Activated CD4-positive, alpha-beta T cell treated with anti-CD3 and anti-CD28 coated beads for 4 hours (primary cell): Measurements from ENCODE around the gene KCNA10.
A peak's percentile ranks its signal among the peaks of the same experiment; 100 is the strongest.

ENCODE experiments used
- DNase-seq, 2 donors: peaks; one replicate each; pipeline ENCODE4 v3.0.0-alpha.2; 2020

The KCNA10 gene

DNA sequence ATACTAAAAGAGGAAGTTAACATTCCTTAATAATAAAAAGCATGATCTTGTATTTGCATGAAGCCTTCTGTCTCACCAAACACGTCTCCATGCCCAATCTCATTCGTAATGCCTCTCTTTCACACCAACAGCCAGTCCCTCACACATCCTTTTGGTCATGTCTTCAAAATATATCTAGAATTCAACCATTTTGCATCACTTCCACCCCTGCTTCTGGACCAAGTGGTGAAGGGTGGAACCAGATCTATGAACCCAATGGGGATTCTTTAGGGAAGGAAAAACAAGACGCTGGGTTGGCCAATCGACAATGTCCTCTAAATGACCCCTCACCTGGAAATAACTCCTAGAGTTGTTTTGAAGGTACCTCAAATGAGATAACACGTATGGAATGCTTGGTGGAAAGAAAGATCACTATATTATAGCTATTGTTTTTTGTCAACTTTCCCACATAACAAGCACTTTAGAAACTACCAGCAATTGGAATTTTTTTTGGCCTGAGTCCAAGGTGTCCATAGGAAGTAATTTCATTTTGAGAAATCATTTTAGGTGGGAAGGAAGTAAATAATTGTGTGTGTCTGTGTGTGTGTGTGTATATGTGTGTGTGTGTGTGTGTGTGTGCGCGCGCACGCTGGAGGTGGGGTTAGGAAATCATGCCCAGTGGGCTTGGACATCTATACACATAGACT is at the start of gene KCNA10:
TSS of gene KCNA10 (minus strand) at position 51 of the 686 bp plus-strand sequence. CDS start 388 bp downstream, outside the sequence.
- no peak for DNase-seq

DNA sequence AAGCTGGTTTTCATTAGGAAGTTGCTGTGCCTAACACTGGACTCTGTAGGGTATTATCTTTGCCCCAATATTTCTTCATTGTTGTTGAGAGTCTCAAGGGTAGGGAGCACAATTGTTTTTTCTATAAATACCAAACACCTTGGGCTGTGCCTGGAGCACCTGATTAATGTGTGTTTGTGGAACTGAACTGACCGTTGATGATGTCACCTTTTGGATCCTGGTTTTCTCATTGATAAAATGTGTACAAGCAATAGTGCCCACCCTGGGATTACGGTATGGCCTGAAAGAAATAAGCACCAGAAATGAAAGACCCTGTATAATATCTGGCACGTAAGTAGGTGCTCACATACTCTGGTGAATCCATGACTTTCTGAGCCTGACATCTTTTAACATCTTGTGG is 47.9 kb upstream of the KCNA10 start:
- DNase-seq: no peak

DNA sequence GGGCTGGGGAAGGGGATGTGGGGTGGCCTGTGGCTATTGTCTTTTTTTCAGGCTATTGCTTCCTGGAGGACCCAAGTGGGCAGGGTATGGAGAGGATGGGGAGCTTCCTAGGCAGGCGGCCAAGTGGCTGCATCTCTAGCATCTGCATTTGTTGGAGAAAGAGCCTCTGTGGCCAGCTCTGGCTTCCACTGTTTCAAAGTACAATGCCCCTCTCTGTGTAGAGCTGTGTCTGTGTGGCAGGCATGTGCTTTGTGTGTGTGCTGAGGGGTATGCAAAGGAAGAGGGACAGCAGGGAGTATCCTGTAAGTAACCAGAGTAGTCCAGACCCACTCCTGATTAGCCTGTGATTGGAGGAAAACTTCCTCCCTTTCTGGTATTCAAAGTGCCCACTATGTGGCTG is 46.6 kb upstream of the KCNA10 start:
- no peak for DNase-seq

DNA sequence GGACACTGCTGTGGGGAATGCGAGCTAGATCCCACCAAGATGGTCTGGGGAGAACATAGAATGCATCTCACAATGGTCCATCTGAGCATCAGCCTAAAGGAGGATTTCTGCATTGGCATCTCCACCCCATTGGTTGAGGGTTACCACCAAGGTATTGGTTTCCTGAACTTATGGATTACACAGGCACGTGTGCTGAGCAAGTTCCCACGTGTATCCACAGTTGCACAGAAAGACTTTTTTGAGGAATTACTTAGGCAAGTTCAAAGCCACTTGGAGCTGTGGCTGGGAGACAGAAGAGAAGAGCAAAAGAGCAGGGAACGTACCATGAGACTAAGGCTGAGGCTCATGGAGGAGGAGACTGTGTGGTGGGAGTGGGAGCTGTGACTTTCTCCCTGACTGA is 44.1 kb upstream of the KCNA10 start:
- DNase-seq: no peak

DNA sequence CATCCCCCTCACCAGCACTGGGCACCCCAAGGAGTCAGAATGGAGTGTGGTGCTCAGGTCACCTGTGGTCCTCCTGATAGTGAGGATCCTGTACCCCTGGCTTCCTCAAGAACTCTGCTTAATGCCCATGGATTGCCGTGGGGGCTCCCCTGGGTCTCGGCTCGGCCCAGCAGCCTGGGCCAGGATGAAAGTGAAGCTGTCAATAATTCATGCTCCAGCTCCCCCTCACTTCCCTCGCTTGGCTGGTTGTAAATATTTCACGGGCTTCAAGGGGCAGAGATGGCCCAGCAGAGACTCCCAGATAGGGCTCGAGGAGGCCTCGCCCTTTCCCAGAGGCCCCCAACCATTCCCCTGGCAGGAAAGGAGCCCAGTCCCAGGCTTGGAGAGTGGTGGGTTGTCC is 42.6 kb upstream of the KCNA10 start:
- DNase-seq: no peak

DNA sequence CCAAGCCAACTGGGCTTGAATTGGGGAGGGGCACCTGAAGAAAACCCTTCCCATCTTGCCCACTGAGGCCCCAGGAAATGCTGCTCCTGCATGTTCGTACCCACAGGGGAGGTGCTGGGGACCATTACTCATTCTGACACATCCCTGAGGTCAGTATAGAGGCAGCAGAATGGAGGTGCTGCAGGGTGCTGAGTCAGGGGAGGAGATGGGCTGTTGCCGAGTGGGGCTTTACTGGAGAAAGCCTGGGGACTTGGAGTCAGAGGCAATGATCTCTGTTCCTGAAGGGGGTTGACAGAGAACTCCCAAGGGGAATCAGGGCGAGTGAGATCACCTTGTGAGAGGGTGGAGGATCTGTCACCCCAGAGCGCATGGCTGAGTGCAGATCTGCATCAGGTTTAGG is 40.2 kb upstream of the KCNA10 start:
- no peak for DNase-seq

DNA sequence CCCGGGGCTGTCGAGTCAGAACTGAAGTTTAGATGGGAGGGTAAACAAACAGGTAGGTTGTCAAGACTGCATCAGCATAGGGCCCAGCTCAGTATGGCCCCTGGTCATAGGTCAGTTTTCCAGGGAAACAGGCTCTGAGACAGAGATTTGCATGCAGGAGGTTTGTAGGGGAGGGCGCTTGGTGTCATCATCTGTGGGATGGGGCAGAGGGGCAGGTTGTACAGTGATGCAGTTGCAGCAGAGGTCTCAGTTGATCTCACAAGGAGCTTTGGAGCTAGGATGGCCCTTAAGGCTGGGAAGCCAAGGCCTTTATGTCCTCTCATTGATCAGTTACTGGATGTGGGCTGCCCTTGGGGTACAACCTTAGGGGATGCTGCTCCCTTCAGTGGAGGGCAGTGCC is 38.5 kb upstream of the KCNA10 start:
- no peak for DNase-seq

DNA sequence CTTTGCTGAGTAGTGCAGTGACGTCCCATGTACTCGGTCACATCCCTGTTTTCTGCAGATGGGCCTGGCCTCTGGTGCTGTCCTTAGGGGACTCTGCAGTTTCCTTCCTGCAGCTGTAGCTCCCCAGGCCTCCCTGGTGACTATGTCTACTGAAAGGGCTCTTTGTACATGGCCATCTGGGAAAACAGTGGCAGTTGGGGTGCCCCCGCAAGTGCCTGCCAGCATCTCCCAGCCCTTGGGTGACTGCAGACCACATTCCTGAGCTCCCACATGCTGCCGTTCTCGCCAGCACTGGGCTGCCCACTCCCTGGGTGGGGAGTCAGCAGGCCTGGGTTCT is 37.5 kb upstream of the KCNA10 start:
- DNase-seq: no peak

DNA sequence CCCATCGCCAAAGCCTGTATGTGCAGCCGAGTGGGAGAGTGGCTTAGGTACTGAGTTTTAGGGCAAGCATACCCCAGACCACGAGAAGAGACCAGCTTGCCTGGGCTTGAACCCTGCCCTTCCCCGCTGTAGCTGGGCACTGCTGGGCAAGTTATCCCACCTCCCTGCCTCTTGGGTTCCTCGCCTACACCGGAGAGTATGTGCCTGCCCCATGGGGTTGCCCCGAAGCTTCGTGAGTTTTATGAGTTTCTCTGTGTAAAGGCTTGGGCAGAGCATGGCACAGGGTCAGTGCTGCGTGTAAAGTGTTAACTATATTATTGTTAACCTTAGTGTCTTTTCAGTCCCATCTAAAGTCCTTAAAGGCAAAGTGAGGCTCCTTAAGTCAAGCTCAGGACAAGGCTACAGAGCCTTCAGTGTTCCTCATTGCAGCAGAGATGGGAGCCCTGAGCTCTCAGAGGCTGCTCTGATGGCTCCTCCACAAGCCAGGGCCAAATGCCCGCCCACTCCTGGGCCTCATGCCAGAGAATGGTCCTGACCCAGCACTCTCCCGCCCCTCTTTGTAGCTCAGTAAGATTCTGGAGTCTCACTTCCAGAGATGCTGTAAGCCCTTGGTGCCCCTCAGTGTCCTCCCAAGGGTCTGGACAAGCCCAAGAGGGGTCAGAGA is 37.0 kb upstream of the KCNA10 start:
- DNase-seq: no peak

DNA sequence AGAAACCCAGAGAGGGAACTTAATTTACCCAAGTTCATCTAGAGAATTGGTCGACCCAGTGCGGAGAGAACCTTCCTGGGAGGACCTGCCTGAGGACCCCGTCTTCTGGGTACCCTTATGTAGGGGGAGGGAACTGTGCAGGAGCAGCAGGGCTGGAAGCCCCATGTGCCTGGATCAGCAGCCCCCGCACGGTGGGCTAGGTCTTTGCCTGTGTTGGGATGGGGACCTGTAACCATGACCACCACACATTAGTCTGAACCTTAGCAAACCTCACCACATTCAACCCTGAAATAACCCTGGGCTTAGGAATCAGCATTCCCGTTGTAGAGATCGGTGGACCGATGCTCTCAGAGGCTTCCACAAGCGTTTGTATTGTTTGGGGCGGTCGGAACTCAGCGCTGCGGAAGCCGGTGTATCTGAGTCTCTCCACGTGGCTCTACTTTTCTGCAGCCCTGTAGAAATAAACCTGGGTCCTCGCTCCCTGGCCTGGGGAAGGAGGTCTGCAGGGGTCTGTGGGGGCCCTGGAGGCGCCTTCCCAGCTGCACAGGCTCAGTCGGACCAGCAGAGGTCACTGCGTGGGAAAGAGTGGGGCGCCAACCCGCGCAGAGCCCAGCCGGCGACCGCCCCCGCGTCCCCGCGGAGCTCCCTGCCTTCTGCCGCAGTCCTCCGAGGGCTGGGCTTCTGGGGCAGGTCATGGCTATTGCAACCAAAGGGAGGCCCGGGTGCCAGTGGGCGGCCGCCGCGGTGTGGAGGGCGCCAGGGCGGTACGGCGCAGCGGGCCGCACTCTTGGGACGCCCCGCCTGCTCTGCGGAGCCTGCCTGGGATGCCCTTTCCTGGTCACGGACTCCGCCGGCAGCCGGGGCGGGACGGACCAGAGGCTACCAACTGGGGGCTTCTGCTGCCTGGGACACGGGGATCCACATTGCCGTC is 36.2 kb upstream of the KCNA10 start:
- DNase-seq: peak; percentile 58 to 63

DNA sequence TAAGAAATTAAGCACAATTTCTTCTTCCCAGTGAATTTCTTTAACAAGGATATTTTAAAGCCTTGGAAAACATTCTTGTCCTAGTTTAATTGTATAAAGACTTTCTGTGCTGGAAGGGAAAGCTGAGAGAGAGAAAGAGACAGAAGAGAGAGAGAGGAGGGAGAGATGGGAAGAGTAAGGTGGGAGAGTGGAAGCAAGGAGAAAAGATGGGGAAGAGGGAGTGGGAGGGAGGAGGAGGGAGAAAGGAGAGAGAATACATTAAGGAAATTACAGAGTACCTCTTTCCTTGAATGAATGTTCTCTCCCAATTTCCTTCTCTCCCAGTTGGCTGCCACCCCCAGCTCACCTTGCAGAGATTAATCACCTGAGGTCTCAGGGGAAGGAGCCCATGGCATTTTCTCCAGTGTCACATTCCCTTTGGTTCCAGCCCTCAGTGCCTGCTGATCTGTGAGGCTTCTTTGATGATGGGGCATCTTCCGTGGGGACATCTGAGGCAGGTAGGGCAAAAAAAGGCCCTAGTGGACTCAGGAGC is 32.4 kb upstream of the KCNA10 start:
- DNase-seq: no peak

DNA sequence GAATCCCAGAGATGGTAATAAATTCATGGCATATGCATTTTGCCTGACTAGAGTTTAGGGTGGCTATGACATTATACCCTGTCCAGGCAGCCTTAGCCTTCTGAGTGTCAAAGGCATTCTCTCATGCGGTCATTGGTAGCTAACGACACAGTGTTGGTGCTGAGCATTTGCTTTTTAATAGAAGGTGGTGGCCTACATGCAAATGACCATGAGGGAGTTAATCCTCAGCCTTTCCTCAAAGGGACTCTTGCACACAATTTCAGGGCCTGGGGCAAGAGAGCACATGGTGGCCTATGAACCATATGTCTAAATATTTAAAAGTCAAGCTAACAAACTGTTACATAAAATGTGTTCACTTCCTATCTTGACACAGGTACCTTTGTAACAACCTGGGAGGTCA is 30.9 kb upstream of the KCNA10 start:
- DNase-seq: no peak

DNA sequence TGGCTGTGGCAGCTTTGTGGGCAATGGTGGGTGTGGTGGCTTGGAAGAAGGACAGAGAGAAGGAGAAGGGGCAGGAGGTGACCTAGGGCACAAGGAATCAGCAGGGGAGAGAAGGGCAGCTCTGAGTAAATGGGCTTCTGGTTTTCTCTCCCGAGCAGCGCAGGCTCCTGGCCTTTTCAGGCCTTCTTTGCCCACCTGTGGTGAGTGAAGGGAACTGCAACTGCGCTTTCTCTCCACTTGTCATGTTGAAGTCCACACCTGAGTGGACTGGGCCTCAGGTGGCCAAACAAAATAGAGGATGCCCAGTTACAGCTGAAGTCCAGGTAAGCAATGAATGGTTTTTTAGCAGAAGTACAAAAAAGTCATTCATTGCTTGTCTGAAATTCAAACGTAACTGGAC is 29.4 kb upstream of the KCNA10 start:
- DNase-seq: no peak

DNA sequence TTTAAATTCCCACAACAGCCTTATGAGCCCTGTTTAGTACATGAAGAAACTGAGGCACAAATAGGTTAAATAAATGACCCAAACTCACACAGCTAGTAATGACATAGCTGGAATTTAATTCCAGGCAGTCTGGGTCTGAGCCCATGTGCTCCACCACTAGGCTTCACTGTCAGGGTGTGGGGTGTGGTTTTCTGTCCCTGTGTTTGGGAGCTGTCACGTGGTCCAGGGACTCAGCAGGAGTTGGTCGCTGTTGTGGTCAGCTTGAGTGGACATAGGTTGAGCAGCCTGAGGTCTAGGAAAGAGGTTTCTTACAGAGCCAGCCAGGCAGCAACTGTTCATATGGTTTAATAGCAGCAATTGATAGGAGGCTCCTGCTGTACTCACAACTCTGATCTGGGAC is 28.0 kb upstream of the KCNA10 start:
- DNase-seq: no peak

DNA sequence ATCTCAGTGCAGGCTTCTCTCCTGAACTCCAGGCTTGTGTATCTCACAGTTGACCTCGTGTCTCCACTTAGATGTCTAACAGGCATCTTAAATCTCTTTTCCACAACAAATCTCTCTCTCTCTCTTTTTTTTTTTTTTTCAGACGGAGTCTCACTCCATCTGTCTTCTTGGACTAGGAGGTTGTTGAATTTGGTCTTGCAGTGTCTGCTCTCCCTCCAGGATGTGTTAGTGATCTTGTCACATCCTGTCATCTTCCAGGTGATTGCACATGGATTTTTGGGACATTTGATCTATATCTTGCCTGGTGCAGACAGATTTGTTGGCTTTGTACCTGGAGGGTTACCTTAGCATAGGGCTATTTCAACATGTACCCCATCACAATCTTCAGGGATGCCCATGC is 26.5 kb upstream of the KCNA10 start:
- DNase-seq: no peak

DNA sequence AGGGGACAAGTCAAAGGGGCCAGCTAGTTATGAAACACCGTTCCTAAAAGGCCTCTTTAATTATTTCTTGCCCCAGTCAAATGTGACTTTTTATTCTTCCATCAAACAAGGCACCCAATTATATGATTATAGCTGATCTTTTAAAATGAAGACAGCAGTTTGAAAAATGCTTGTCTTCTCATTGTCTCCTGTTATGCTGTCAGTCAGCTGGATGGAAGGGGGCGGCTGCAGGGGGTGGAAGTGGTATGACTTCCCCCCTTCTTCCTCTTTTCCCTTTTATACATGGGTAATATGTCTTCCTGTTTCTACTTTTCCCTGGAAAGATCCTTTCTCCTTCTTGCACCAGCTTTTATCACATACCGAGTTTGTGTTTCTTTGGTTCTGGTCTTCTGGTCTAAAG is 25.8 kb upstream of the KCNA10 start:
- DNase-seq: no peak

DNA sequence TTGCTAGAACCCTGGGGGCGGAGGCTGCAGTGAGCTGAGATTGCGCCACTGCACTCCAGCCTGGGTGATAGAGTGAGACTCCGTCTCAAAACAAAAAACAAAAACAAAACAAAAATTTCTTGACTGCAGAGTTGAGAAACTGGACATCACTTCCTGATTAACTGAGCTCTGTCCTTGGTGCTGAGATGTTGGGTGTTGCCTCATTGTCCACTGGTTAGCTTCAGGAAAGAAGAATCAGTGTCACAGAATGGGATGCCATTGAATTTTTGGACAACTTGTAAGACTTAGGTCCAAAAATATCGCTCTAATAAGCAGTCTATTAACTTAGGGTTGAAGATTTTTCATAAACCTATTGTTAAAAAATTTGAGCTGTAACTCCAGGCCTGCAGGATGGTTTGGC is 23.8 kb upstream of the KCNA10 start:
- DNase-seq: no peak

DNA sequence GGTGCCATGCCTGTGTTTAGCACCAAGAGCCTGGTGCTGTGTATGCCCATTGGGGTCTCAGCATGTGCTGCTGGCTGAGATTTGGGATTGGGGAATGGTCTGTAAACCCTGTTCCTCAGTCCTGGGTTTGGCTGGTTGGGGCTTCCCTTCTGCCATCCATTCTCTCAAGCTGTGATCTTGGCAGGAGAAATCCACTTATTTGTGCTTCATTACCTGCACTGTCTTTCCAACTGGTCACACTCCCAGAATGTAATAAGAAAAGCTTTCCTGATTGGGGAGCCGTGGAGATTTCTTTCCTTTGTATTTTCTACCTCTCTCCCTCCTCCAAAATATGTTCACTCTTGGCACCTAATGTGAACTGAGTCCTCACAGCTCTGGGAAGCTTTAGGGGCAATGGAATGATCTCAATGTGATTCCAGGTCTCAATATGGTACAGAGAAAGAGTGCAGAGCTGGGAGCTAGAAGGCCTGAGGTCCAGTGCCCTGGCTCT is 23.0 kb upstream of the KCNA10 start:
- no peak for DNase-seq

DNA sequence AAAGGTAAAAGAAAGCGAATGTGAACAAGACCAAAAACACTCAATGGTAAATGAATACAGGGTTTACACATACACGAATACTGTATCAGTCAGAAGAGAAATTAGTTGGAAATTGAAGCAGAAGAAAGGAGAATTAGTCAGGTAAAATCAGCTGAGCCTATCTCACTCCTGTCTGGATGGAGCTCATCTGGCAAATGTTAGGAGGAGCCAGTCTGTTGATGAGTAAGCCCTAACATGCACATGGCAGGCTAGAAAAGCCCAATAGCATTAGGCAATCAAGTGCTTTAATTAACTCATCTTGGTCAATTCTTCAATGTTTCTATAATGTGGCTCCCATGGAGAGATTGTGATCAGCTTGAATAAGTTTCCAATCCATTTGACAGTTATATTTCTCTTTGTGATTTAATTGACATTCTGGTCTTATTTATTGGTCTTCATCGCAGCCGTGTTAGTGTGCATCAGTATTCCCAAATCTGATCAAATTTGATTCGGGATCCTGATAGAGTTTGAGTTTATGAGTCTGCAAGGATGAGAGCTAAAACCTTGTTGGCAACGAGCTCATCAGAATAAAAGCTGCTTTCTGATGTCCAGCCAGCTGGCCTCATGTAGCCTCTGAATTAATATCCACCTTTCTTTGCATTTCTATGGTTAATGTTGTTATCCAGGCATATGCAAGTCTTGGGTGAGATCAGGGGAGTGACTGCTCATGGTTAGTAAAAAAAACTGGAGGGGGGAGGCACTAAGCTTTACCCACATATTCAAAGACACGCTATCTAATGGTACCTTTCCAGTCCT is 22.1 kb upstream of the KCNA10 start:
- no peak for DNase-seq

DNA sequence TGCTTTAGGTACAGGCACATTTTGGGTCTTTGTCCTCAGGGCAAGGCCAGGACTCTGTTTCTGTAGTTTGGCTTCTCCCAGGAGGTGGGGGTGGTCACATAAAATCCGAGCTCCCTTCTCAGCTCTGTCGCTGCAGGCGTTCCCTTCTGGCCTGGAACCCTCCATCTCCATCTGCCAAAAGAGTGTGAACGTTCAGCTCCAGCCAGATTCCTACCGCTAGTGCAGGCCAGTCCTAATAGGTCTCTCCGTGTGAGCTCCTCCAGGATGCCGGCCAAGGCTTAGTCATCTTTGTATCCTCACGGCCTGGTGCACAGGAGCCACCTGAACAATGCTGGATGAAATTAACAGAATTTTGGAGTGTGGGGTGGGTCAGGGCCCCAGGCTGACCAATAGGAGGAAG is 19.9 kb upstream of the KCNA10 start:
- DNase-seq: no peak

DNA sequence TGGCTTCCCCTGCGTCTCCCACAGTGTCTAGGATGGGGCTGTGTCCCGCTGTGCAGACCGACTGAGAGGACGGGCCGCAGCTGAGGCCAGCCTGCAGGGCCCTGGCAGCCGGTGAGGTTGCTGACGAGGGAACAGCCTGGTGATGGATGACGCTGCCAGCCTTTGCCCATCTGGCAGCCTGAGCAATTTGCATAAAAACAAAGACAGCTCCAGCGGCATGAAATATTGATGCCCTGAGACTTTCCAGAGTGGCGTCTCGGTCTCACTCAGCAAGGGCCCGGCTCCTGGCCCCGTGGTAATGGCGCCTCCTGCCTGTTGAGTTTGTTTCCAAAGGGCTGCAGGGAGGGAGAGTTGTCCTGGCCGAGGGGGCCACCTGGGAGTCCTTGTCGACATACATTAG is 19.1 kb upstream of the KCNA10 start:
- no peak for DNase-seq

DNA sequence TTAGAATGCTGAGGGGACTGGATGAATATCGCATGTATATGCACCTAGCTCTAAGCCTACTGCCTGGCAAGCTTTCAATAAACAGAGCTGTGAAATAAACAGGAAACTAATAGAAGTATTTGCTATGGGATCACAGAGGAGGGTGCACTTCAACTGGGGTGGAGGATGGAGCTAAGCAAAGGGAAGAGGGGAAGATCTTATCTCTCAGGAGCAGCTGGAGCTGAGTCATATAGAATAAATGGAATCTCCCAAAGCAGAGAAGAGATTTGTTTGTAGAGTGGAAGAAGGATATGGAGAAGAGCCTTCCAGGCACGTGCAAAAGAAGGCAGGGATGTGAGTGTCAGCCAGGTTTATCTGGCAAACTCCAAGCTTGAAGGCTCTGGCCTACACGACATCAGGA is 17.0 kb upstream of the KCNA10 start:
- no peak for DNase-seq

DNA sequence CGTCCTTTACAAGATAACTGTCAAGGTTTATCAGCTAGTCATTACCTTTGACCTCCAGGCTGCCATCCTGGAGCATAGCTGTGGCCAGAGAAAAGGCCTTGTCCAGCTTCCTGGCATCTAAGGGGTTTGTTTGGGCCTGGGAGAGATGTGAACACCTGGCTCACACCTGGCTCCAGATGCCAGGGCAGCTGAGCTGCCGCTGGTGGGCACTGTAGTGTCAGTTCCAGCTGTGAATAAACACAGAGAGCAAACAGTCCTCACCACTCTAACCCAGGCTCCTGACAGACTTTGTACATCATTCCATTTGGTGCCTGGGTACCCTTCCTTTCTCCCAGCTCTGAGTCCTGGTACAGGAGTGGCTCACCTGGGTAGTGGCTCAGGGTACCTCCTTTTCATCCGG is 14.3 kb upstream of the KCNA10 start:
- no peak for DNase-seq
